Activated CD4-positive, alpha-beta T cell treated with anti-CD3 and anti-CD28 coated beads for 1 hour (primary cell): ENCODE measurements around the gene MGAT4B.

Source experiments
- DNase-seq: peaks from one replicate; pipeline ENCODE4 v3.0.0-alpha.2; 2020

The MGAT4B gene

DNA sequence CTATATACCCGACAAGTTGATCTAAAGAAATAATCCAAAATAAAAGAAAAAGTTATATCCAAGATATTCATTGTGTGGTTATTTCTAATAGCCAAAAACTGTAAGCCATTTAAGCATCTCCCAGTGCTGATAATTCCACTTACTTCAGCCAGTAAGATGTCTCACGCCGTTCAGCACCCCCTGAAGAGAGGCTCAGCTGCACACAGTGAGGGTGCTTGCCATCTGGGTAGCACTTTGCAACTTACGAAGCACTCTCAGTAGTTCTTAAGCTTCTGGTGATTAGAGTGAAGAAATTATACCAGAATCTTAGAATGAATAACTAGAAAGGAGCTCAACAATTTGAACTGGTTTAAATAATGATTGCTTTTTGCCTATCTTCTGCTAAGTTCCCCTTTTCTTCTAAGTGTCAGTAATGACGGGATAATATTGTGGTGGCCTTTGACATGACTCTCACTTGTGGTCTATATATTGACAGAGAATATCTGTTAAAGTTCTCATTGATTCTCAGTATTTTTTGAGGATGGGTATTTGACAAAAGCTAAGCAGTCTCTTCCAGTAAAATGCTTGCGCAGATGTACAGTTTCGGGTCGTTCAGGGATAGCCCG, 39.1 kb downstream of the MGAT4B start:
- DNase-seq = no peak

DNA sequence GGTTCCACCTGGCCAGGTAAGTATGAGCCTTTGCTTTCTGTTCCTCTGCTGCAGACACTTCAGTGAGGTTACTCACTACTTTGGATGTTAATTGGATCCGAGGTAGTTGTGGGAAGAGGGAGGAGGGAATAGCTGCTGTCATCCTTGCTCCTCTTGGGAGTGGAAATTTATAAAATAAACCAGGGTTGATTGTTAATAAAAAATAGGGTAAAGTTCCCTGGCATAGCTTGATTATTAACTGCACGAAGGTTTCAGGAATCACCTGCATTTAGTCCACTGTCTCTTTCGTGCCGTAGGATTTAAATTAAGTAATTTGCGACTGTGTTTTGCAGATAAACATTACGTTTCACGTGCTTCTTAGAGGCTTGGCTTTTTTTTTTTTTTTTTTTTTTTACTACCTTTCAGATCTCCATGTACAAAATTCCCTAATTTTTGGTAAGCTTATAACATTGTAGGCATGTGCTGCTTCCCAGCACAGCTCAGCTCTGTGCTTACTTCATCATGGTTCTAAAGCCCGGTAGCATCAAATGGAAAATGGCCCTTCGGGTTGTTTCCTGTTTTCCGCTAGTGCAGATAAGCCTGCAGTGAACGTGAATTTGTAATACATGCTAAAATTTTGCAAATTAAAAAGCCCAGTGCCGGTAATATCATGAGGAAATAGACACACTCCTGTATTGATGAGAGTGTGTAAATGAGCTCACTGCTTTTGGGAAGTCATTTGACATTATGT, 39.8 kb downstream of the MGAT4B start:
- DNase-seq = no peak

DNA sequence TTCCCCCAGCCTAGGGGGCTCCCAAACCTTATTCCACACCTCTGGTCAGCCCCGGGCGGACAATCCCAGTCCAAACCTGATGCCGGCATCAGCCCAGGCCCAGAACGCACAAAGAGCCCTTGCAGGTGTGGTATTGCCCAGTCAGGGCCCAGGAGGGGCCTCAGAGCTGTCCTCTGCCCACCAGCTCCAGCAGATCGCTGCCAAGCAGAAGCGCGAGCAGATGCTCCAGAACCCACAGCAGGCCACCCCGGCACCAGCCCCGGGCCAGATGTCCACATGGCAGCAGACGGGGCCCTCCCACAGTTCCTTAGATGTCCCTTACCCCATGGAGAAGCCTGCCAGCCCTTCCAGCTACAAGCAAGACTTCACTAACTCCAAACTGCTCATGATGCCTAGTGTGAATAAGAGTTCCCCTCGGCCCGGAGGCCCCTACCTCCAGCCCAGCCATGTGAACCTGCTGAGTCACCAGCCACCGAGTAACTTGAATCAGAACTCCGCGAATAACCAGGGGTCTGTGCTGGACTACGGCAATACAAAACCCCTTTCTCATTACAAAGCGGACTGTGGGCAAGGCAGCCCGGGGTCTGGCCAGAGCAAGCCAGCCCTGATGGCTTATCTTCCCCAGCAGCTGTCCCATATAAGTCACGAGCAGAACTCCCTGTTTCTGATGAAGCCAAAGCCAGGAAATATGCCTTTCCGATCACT, 40.5 kb downstream of the MGAT4B start:
- DNase-seq = no peak

DNA sequence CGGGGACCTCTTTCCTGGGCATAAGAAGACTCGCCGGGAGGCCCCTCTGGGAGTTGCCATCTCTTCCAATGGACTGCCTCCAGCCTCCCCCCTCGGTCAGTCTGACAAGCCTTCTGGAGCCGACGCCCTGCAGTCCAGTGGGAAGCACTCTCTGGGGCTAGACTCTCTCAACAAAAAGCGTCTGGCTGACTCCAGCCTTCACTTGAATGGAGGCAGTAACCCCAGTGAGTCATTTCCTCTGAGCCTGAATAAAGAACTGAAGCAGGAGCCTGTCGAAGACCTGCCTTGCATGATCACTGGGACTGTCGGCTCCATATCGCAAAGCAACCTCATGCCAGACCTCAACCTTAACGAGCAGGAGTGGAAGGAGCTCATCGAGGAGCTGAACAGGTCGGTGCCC, 41.3 kb downstream of the MGAT4B start:
- DNase-seq = no peak

DNA sequence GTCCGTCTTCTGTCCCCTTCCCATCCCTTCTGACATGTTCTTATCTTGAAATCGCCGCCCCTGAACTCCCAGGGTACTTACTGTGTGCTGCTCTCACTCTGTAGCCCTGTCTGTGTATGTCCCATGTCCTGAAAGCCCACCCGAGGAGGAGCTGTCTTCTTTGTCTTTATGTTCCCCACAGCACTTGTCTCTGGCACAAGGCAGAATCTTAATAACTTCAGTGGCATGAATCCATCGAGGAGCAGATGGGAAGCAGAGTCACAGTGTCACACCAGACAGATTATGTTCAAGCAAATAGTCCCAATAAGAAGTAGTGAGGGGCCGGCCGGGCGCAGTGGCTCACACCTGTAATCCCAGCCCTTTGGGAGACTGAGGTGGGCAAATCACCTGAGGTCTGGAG, 42.6 kb downstream of the MGAT4B start:
- no peak for DNase-seq

DNA sequence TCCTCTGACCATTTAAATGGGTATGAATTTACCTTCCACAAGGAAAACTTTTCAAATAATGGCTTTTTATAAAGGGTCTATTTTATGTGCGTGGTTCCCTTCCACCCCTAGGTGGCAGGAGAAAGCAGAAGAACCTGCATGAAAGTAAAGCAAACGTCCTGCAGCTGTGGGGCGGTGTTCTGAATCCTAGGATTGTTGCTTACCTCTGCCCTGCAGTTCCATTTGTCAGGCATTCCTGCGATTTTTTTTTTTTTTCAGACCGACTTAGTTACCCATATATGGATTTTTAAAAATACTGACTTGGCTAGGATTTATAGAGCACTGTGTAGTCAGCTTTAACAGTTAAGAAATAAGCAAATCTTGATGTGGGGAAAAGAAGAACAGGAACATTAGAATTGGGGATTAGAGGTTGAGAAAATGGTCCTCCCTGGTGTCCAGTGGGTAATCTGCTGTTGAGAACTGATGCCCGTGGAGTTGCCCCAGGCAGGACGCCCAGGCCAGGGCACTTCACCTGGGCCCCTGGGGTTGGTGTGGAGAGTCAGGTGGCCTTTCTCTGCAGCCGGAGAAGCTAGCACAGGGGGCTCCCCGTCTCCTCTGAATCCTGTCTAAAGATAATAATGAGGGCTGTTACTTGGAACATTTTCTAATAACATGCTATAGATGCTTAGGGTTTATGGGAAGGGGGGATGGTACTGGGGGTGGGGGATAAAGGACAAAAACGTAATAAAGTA, 43.3 kb downstream of the MGAT4B start:
- DNase-seq = peak; percentile 19

DNA sequence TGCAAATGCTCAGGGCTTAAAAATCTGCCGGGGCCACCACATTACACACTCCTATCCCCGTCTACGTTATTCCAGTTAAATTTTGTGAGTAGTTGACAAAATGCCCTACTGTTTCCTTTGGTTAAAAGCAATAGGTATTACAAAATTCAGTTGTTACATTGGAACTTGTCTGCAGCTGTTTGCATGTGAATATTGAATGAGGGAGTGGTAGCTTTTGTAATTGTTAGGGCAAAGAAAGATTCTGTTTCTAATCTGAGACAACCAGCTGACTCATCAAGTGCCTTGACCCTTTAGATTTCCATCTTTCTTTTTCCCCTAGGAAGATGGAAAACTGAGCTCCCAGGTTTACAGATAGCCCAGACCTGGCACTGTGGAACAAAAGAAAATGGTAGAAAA, 43.9 kb downstream of the MGAT4B start:
- no peak for DNase-seq

DNA sequence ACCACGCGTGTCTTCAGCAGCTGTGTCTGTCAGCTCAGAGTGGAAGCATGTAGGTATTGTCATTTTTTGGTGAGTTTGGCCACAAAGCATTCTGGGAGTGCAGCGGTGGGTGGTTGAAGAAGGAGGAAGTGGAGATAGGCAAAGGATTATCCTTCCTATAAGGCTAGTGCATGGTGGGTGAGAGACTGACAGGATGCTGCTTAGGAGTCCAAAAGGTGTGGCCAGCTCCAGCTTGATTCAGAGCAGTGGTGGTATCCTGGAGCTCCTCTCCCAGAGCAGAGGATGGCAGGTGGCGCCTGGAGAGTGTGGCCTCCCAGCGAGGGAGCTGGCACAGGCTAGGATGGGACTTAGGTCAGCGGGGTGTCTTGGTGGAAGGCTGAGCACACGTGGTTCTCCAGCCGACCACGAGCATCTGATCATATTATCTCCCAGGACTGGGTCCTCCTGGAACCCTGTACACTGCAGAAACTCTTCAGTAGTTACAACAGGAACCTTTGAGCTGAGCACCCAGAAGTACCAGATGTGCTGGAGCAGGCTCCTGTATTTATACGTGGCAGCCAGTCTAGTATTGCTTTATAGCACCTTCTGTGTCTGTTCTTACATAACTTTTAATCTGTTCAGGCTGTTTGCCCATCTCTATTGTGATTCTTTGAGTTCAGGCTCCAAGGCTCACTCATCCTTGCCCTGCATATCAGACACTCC, 44.4 kb downstream of the MGAT4B start:
- DNase-seq = no peak

DNA sequence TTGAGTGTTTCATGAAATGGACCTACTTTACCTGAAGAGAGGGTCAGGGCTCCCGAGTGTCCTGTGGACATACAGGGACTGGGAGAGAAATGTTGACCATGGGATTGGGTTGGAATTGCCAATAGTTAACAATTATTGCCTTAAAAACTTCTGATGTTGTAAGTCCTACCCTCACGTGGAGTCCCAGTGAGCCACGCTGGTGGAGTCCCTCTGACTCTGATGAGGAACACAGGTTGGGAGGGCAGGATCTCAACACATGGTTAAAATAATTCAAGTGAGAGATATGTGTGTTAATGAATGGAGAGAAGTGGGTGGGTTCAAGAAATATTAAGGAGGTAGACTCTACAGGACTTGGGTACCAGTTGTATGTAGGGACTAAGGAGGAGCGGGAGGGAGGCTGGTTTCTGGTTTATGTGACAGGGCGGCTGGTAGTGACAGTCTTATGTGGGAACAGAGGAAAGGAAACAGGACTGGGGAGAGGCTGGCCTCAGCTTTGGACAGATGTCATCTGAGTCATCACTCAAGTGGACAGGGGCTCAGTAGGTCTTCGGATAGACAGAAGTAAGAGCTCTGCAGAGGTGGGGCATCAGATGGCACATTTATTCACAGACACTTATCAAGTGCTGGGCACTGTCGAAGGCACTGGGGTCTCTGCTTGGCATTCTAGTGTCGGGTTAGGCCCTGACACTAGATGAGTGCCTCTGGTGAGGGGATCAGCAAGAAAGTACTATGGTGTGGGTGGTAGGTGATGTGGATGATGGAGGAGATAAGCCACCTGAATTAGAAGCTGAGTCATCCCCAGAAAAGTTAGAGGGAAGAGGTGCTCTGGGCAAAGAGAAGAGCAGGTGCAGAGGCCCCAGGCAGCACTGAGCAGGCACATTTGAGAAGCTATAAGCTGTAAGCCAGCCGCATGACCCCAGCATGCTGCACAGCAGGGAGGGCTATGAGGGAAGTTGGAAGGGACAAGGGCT, 46.8 kb downstream of the MGAT4B start:
- no peak for DNase-seq

DNA sequence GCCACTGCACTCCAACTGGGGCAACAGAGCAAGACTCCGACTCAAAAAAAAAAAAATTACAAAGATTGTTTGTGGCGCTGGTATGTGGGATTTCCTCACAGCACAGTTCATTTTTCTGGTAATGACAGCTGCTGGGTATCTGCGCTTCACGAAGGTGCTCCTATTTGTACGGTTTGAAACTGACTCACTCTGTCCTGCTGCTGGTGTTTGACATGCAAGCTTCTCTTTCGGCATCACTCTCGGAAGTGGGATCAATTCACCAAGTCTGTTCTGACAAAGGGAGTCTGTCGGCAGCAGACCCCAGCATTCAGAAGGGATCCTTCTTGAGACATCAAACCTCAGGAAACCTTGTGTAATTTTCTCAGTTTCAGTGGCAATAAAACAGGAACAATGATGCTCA, 47.7 kb downstream of the MGAT4B start:
- no peak for DNase-seq

DNA sequence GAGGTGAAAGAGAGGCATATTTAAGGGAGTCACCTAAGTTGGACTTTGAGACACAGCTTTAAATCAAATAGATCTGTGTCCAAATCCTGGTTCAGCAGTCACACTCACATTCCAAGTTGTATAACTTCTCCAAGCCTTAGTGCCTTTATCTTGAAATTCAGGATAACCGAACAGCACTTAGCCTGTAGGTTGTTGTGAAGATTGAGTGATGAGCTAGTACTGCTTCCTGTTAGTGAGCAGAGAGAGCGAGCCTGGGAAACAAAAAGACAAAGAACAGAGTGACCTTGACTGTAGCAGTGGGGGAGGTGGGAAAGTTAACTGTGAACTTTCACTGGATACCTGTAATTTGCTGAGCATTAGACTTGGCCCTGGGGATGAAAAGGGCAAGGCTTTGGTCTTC, 51.6 kb downstream of the MGAT4B start:
- DNase-seq = no peak

DNA sequence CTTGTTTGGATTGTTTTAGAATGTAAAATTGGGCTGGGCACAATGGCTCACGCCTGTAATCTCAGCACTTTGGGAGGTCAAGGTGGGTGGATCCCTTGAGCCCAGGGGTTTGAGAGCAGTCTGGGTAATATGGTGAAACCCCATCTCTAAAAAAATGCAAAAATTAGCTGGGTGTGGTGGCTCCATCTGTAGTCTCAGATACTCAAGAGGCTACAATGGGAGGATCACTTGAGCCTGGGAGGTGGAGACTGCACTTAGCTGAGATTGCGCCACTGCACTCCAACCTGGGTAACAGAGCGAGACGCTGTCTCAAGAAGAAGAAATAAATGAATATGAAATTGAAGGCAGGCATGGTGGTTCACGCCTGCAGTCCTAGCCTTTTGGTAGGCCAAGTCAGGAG, 52.7 kb downstream of the MGAT4B start:
- DNase-seq = no peak

DNA sequence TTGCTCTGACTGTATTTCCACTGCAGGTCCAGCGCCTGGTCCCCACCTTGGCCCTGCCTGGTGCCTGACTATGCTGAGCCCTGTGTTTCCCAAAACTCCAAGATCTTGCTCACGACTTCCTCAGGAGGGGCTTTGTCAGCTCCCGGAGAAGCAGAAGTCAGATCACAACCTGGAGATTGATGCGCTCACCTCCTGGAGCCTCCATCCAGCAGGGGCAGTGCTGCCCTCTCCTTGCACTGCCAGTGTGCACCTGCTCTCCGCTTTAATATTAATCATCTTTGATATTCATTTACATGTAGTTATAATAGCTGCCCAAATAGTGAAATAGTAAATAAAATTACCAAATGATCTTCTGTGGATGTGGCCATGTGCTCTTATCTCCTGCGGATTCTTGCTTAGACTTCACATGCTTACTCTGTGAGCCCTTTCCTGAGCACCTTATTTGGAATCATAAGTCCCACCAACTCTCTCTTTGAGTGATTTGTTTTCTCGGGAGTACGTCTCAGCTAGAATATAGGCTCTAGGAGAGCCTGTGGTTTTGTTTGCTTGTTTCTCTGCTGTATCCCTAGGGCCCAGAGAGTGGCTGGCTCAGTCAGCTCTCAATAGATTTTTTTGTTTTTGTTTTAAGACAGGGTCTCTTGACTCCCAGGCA, 56.7 kb downstream of the MGAT4B start:
- no peak for DNase-seq

DNA sequence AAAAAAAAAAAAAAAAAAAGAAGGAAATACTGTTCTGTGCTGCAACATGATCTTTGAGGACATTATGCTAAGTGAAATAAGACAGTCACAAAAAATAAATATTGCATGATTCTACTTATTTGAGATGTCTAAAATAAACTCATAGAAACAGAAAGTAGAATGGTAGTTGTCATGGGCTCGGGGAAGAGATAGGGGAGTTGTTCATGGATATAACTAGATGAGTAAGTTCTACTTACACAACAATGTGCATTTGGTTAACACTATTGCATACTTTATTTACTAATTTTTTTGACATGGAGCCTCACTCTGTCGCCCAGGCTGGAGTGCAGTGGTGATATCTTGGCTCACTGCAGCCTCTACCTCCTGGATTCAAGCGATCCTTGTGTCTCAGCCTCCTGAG, 58.9 kb downstream of the MGAT4B start:
- no peak for DNase-seq
